HepG2 (cell line): ENCODE measurements around the gene MRPL9. TPM values are rescaled to one million over a fixed set of nuclear protein-coding genes. Genes with fewer than 3 reads are reported as not detected.

Experiments used
- ERF ChIP-seq: IDR thresholded peaks from 2 replicates; pipeline ENCODE4 v1.6.1; 2018; ENCODE audit warnings: missing biosample characterization, missing genetic modification reagents
- GATAD1 ChIP-seq: IDR thresholded peaks from 2 replicates; pipeline ENCODE4 v1.6.1; 2016; ENCODE audit warnings: missing genetic modification reagents, missing compliant biosample characterization
- KAT8 ChIP-seq: IDR thresholded peaks from 2 replicates; pipeline ENCODE4 v1.6.1; 2016; ENCODE audit warnings: missing genetic modification reagents, missing compliant biosample characterization
- PPARG ChIP-seq: conservative IDR thresholded peaks from 2 replicates; pipeline ENCODE4 v1.6.1; 2016; ENCODE audit warnings: missing biosample characterization, missing genetic modification reagents
- RFX3 ChIP-seq: IDR thresholded peaks from 2 replicates; pipeline ENCODE4 v1.6.1; 2016; ENCODE audit warnings: missing biosample characterization, missing genetic modification reagents
- SIX1 ChIP-seq: sonication (generic); formaldehyde crosslinking; IDR thresholded peaks from 2 replicates; pipeline ENCODE4 v1.4.0; 2020; ENCODE audit warnings: missing genetic modification reagents, borderline replicate concordance
- TEAD2 ChIP-seq: sonication (generic); formaldehyde crosslinking; IDR thresholded peaks from 2 replicates; pipeline ENCODE4 v1.9.0; 2021; ENCODE audit warnings: missing genetic modification reagents
- ZNF274 ChIP-seq: sonication (generic); formaldehyde crosslinking; IDR thresholded peaks from 2 replicates; pipeline ENCODE4 v1.5.1; 2020; ENCODE audit warnings: mild to moderate bottlenecking, missing genetic modification reagents
- ZNF331 ChIP-seq: sonication (generic); formaldehyde crosslinking; IDR thresholded peaks from 2 replicates; pipeline ENCODE4 v1.4.0; 2020; ENCODE audit warnings: missing genetic modification reagents
- ZNF670 ChIP-seq: sonication (generic); formaldehyde crosslinking; IDR thresholded peaks from 2 replicates; pipeline ENCODE4 v1.8.0; 2022; ENCODE audit warnings: mild to moderate bottlenecking, missing genetic modification reagents, borderline replicate concordance
- ZNF777 ChIP-seq: sonication (generic); formaldehyde crosslinking; IDR thresholded peaks from 2 replicates; pipeline ENCODE4 v1.4.0; 2020; ENCODE audit warnings: missing genetic modification reagents
- ZNF780A ChIP-seq: sonication (generic); formaldehyde crosslinking; IDR thresholded peaks from 2 replicates; pipeline ENCODE4 v1.8.0; 2022; ENCODE audit warnings: mild to moderate bottlenecking, missing genetic modification reagents, moderate library complexity
- ZNF841 ChIP-seq: sonication (generic); formaldehyde crosslinking; IDR thresholded peaks from 2 replicates; pipeline ENCODE4 v1.8.1; 2023; ENCODE audit warnings: missing genetic modification reagents, borderline replicate concordance
- ZSCAN29 ChIP-seq: sonication (generic); formaldehyde crosslinking; conservative IDR thresholded peaks from 2 replicates; pipeline ENCODE4 v1.4.0; 2020; ENCODE audit warnings: mild to moderate bottlenecking, missing genetic modification reagents
- polyA plus RNA-seq, 8 experiments: library from polyadenylated mRNA; depleted of rRNA in 3 of 8; stranded (reverse) in 7 of 8; unstranded in 1 of 8; fragments of >200 nt; fragmentation: Illumina TruSeq in 4 of 8; extraction: Trizol in 4 of 8; gene quantifications; 2 replicates each; pipeline versions ENCODE4 v1.2.1 to v1.2.3, GENCODE V29; 2011 to 2016; ENCODE audit warnings: low read depth in 4 of 8, missing spikeins in 1 of 8, mixed read lengths in 1 of 8; ENCODE audit not compliant: insufficient read depth in 1 of 8
- total RNA-seq, 5 experiments: library from RNA; depleted of rRNA; stranded (reverse); fragments of >200 nt; fragmentation: Illumina TruSeq; extraction: Trizol; gene quantifications; 2 replicates each; pipeline ENCODE4 v1.2.3, GENCODE V29; 2016; ENCODE audit warnings: low read depth in 1 of 5
- TF ChIP-seq, protein P1 (sequence below): sonication (generic); formaldehyde crosslinking; IDR thresholded peaks from 2 replicates; pipeline ENCODE4 v1.4.0; 2020; ENCODE audit warnings: missing genetic modification reagents
- TF ChIP-seq, protein P2 (sequence below): sonication (generic); formaldehyde crosslinking; IDR thresholded peaks from 2 replicates; pipeline ENCODE4 v1.8.0; 2023; ENCODE audit warnings: mild to moderate bottlenecking, missing genetic modification reagents
- TF ChIP-seq, protein P3 (sequence below): sonication (generic); formaldehyde crosslinking; IDR thresholded peaks from 2 replicates; pipeline ENCODE4 v1.4.0; 2020; ENCODE audit warnings: missing genetic modification reagents
- TF ChIP-seq, protein P4 (sequence below): sonication (generic); formaldehyde crosslinking; conservative IDR thresholded peaks from 2 replicates; pipeline ENCODE4 v1.4.0; 2020; ENCODE audit warnings: missing genetic modification reagents
- TF ChIP-seq, protein P5 (sequence below): sonication (generic); formaldehyde crosslinking; IDR thresholded peaks from 2 replicates; pipeline ENCODE4 v1.8.0; 2022; ENCODE audit warnings: missing genetic modification reagents, mild to moderate bottlenecking, borderline replicate concordance

The MRPL9 gene
- total and polyA plus RNA-seq, 2 of the 13 experiments (the other 11 are each of a cell fraction or from before 2014, with no cell fraction given), result 72.1 to 107 TPM

DNA sequence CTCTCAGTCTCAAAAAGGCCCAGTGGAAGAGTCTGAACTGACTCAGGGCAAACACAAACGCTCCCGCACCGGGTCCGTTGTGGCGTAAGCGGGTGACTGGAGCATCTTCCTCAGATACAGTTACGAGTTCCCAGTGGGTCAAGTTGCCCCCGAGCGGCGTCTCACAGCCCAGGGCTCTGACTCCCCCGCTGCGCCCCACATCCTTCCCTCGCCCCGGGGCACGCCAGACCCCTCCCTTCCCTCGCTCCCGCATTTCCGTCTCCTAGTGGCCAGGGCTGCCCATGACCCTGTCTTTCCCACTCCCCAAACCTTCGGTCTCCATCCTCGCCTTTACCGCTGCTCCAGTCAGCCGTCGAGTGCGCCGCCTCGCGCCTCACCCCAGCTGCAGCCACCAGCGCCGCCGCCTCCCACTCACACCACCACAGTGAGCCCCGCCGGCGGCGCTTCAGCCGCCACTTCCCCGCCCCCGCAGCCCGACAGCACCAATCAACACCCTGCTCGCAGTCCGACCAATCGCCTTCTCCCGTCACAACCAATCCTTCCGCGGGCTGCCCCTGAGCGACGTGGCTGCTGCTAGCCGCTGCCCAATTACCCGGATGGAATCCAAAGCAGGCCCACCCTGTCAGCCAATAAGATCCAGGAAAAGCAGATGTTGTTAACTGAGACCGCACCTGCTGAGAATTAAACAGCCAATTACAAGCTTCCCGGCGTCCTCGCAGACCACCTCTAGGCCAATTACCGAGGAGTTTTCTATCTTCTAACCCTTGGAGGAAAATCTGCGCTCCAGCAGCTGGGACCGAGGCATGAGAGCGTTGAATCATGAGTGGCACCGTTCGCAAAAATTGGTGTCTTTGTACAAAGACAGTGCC lies 27.0 kb upstream of the MRPL9 start, which contains the start of gene TDRKH (continued):
- TF ChIP-seq, protein P1, sequence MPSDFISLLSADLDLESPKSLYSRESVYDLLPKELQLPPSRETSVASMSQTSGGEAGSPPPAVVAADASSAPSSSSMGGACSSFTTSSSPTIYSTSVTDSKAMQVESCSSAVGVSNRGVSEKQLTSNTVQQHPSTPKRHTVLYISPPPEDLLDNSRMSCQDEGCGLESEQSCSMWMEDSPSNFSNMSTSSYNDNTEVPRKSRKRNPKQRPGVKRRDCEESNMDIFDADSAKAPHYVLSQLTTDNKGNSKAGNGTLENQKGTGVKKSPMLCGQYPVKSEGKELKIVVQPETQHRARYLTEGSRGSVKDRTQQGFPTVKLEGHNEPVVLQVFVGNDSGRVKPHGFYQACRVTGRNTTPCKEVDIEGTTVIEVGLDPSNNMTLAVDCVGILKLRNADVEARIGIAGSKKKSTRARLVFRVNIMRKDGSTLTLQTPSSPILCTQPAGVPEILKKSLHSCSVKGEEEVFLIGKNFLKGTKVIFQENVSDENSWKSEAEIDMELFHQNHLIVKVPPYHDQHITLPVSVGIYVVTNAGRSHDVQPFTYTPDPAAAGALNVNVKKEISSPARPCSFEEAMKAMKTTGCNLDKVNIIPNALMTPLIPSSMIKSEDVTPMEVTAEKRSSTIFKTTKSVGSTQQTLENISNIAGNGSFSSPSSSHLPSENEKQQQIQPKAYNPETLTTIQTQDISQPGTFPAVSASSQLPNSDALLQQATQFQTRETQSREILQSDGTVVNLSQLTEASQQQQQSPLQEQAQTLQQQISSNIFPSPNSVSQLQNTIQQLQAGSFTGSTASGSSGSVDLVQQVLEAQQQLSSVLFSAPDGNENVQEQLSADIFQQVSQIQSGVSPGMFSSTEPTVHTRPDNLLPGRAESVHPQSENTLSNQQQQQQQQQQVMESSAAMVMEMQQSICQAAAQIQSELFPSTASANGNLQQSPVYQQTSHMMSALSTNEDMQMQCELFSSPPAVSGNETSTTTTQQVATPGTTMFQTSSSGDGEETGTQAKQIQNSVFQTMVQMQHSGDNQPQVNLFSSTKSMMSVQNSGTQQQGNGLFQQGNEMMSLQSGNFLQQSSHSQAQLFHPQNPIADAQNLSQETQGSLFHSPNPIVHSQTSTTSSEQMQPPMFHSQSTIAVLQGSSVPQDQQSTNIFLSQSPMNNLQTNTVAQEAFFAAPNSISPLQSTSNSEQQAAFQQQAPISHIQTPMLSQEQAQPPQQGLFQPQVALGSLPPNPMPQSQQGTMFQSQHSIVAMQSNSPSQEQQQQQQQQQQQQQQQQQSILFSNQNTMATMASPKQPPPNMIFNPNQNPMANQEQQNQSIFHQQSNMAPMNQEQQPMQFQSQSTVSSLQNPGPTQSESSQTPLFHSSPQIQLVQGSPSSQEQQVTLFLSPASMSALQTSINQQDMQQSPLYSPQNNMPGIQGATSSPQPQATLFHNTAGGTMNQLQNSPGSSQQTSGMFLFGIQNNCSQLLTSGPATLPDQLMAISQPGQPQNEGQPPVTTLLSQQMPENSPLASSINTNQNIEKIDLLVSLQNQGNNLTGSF (CRISPR knock-in tag), result peak; percentile 91; the same call in 1 of the 2 replicates
- TF ChIP-seq ZNF841 (no peak), TEAD2 (CRISPR knock-in tag) (0 out of 2 replicates have a peak, but pooled peaks have one; percentile 65), KAT8 (CRISPR knock-in tag) (peak; percentile 68), ZNF777 (CRISPR knock-in tag) (peak; percentile 98), RFX3 (CRISPR knock-in tag) (no peak), GATAD1 (CRISPR knock-in tag) (peak; percentile 78), ERF (peak; percentile 72), ZSCAN29 (CRISPR knock-in tag) (peak; percentile 74; the same call in 1 of the 2 replicates), ZNF670 (CRISPR knock-in tag) (no peak), SIX1 (CRISPR knock-in tag) (0 out of 2 replicates have a peak, but pooled peaks have one; percentile 15), PPARG (0 out of 2 replicates have a peak, but pooled peaks have one; percentile 22), ZNF331 (CRISPR knock-in tag) (peak; percentile 60; the same call in 1 of the 2 replicates), ZNF780A (CRISPR knock-in tag) (0 out of 2 replicates have a peak, but pooled peaks have one; percentile 63), ZNF274 (CRISPR knock-in tag) (peak; percentile 54; the same call in 1 of the 2 replicates)
- TF ChIP-seq, protein P2, sequence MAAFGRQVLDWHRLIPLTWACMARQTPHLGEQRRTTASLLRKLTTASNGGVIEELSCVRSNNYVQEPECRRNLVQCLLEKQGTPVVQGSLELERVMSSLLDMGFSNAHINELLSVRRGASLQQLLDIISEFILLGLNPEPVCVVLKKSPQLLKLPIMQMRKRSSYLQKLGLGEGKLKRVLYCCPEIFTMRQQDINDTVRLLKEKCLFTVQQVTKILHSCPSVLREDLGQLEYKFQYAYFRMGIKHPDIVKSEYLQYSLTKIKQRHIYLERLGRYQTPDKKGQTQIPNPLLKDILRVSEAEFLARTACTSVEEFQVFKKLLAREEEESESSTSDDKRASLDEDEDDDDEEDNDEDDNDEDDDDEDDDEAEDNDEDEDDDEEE (CRISPR knock-in tag), result no peak
- TF ChIP-seq, protein P3, sequence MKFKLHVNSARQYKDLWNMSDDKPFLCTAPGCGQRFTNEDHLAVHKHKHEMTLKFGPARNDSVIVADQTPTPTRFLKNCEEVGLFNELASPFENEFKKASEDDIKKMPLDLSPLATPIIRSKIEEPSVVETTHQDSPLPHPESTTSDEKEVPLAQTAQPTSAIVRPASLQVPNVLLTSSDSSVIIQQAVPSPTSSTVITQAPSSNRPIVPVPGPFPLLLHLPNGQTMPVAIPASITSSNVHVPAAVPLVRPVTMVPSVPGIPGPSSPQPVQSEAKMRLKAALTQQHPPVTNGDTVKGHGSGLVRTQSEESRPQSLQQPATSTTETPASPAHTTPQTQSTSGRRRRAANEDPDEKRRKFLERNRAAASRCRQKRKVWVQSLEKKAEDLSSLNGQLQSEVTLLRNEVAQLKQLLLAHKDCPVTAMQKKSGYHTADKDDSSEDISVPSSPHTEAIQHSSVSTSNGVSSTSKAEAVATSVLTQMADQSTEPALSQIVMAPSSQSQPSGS, result no peak
- TF ChIP-seq, protein P4, sequence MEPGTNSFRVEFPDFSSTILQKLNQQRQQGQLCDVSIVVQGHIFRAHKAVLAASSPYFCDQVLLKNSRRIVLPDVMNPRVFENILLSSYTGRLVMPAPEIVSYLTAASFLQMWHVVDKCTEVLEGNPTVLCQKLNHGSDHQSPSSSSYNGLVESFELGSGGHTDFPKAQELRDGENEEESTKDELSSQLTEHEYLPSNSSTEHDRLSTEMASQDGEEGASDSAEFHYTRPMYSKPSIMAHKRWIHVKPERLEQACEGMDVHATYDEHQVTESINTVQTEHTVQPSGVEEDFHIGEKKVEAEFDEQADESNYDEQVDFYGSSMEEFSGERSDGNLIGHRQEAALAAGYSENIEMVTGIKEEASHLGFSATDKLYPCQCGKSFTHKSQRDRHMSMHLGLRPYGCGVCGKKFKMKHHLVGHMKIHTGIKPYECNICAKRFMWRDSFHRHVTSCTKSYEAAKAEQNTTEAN (CRISPR knock-in tag), result peak; percentile 50; the same call in 1 of the 2 replicates
- TF ChIP-seq, protein P5, sequence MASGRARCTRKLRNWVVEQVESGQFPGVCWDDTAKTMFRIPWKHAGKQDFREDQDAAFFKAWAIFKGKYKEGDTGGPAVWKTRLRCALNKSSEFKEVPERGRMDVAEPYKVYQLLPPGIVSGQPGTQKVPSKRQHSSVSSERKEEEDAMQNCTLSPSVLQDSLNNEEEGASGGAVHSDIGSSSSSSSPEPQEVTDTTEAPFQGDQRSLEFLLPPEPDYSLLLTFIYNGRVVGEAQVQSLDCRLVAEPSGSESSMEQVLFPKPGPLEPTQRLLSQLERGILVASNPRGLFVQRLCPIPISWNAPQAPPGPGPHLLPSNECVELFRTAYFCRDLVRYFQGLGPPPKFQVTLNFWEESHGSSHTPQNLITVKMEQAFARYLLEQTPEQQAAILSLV (CRISPR knock-in tag), result peak; percentile 90
